HCT116 (cell line): Measurements from ENCODE around the gene SPRR2E. TPM values are rescaled to one million over a fixed set of nuclear protein-coding genes. Genes with fewer than 3 reads are reported as not detected.
"Not testable (repeated sequence)": the region's sequence is repeated elsewhere in the genome, so short reads cannot be mapped to it uniquely, and the experiment has no call there.

Experiments used
- ATAC-seq: fragments of 200-7000 bp; cut with Tn5 transposase; 2 replicates; pipeline ENCODE4 v1.9.1; 2020; ENCODE audit warnings: mild to moderate bottlenecking, moderate library complexity
- BruUV-seq: library from RNA; stranded (reverse); fragments of 400-500 nt; replicated peaks from 2 replicates; lab custom pipeline; 2021; lab: Mats Ljungman, UMichigan
- CTCF ChIA-PET: fragments of 300-600 bp; sonication (Branson Sonifier 250); formaldehyde crosslinking; loops from one replicate; lab custom pipeline; 2021; ENCODE audit warnings: antibody characterized with exemption; lab: Charles Lee
- POLR2A ChIA-PET: fragments of 300-600, 350-600 bp; sonication (Branson Sonifier 250); formaldehyde crosslinking; loops from one replicate; lab custom pipeline; 2021; ENCODE audit warnings: antibody characterized with exemption; lab: Charles Lee
- RAD21 ChIA-PET, 2 experiments: fragments of 300-600 bp; sonication (Branson Sonifier 250); formaldehyde crosslinking; loops; one replicate each; lab custom pipeline; 2023; ENCODE audit warnings: low total read pairs in 2 of 2; ENCODE audit not compliant: uncharacterized antibody in 2 of 2, unreplicated experiment in 2 of 2, low non-redundant PET in 1 of 2; lab: Charles Lee
- DNase-seq: peaks from one replicate; pipeline ENCODE4 v3.0.0-alpha.2; 2010; ENCODE audit warnings: low read depth, low spot score
- H2AFZ ChIP-seq: fragments of 200-600 bp; shearing (Covaris generic), sonication (generic); 2 replicates; pipeline ENCODE4 v1.6.1; 2017; ENCODE audit warnings: low read depth, mixed run types, mixed read lengths, antibody characterized with exemption, low read length; ENCODE audit not compliant: poor library complexity, severe bottlenecking
- H3K27ac ChIP-seq: 2 replicates; pipeline ENCODE4 v1.5.1; 2012; ENCODE audit warnings: low read depth, low read length
- H3K27me3 ChIP-seq: fragments of 200-600 bp; sonication (generic); 2 replicates; pipeline ENCODE4 v1.6.1; 2016; ENCODE audit warnings: mixed run types, low read length, mixed read lengths; ENCODE audit not compliant: insufficient read depth
- H3K36me3 ChIP-seq, 2 experiments: fragments of 200-500 bp in 1 of 2; fragments of 200-600 bp in 1 of 2; sonication (Bioruptor generic) in 1 of 2; sonication (generic) in 1 of 2; 2 replicates each; pipeline versions ENCODE4 v1.5.1 to v1.6.1; 2014 to 2016; ENCODE audit warnings: low read length in 2 of 2, inconsistent platforms in 1 of 2, mixed read lengths in 1 of 2, mixed run types in 1 of 2; ENCODE audit not compliant: insufficient read depth in 2 of 2, control insufficient read depth in 1 of 2
- H3K4me1 ChIP-seq, 2 experiments: fragments of 200-600 bp in 1 of 2; sonication (generic) in 1 of 2; 2 replicates each; pipeline versions ENCODE4 v1.5.1 to v1.6.1; 2012 to 2017; ENCODE audit warnings: low read length in 2 of 2, inconsistent platforms in 1 of 2, mild to moderate bottlenecking in 1 of 2, mixed read lengths in 1 of 2, mixed run types in 1 of 2, moderate library complexity in 1 of 2; ENCODE audit not compliant: insufficient read depth in 2 of 2, control insufficient read depth in 1 of 2
- H3K4me2 ChIP-seq: fragments of 200-600 bp; sonication (generic); 2 replicates; pipeline ENCODE4 v1.6.1; 2017; ENCODE audit warnings: mixed run types, low read length, mixed read lengths
- H3K4me3 ChIP-seq, 2 experiments: fragments of 200-600 bp in 1 of 2; sonication (generic) in 1 of 2; replicated peaks in 1 of 2; 2 replicates each; pipeline ENCODE4 v1.5.1; 2011 to 2016; ENCODE audit warnings: low read length in 2 of 2, control low read depth in 1 of 2, low read depth in 1 of 2, mild to moderate bottlenecking in 1 of 2, mixed read lengths in 1 of 2, mixed run types in 1 of 2
- H3K79me2 ChIP-seq: fragments of 200-600 bp; sonication (generic); 2 replicates; pipeline ENCODE4 v1.6.1; 2017; ENCODE audit warnings: mild to moderate bottlenecking, mixed run types, low read length, moderate library complexity, mixed read lengths; ENCODE audit not compliant: insufficient read depth
- H3K9ac ChIP-seq: fragments of 200-600 bp; sonication (generic); 2 replicates; pipeline ENCODE4 v1.6.1; 2016; ENCODE audit warnings: low read length, mixed read lengths
- H3K9me2 ChIP-seq: fragments of 200-600 bp; sonication (generic), shearing (Covaris generic); 2 replicates; pipeline ENCODE4 v1.6.1; 2017; ENCODE audit warnings: mixed run types, mild to moderate bottlenecking, moderate library complexity; ENCODE audit not compliant: insufficient read depth
- H3K9me3 ChIP-seq, 2 experiments: fragments of 200-500 bp in 1 of 2; fragments of 200-600 bp in 1 of 2; sonication (Bioruptor generic) in 1 of 2; sonication (generic) in 1 of 2; 2 replicates each; pipeline ENCODE4 v1.6.1; 2014 to 2017; ENCODE audit warnings: low read length in 2 of 2, mixed read lengths in 2 of 2, inconsistent platforms in 1 of 2, low read depth in 1 of 2, mild to moderate bottlenecking in 1 of 2, mixed run types in 1 of 2, moderate library complexity in 1 of 2; ENCODE audit not compliant: control insufficient read depth in 1 of 2, insufficient read depth in 1 of 2
- H4K20me1 ChIP-seq: fragments of 200-600 bp; sonication (generic), shearing (Covaris generic); 2 replicates; pipeline ENCODE4 v1.6.1; 2017; ENCODE audit warnings: mixed run types, mild to moderate bottlenecking, moderate library complexity; ENCODE audit not compliant: insufficient read depth
- EGR1 ChIP-seq: IDR thresholded peaks from 2 replicates; pipeline ENCODE4 v1.6.1; 2012; ENCODE audit warnings: low read depth
- RAD21 ChIP-seq: IDR thresholded peaks from 2 replicates; pipeline ENCODE4 v1.6.1; 2012; ENCODE audit warnings: low read depth, mild to moderate bottlenecking
- intact Hi-C: fragments of 100-400 bp; cut with micrococcal nuclease; formaldehyde crosslinking; loops from 2 replicates; pipeline ENCODE4 v1.10.0; 2022
- total RNA-seq: library from RNA; stranded (reverse); gene quantifications from one replicate; pipeline ENCODE4 v1.2.1, GENCODE V29; 2021; ENCODE audit not compliant: unreplicated experiment

SPRR2E gene
- total RNA-seq, 1 experiment from 2014 or later, result not detected

GRCh38 chr1:153115264-153115663, 20.9 kb upstream of the SPRR2E start:
- POLR2A ChIA-PET, H3K79me2 ChIP-seq, H3K9me2 ChIP-seq, H3K9ac ChIP-seq, intact Hi-C loops, H3K9me3 ChIP-seq, BruUV-seq, H2AFZ ChIP-seq, CTCF ChIA-PET, H3K4me2 ChIP-seq, H3K27ac ChIP-seq, H3K4me1 ChIP-seq, H3K36me3 ChIP-seq, RAD21 ChIA-PET, H3K4me3 ChIP-seq, H4K20me1 ChIP-seq, DNase-seq, H3K27me3 ChIP-seq, ATAC-seq: not testable (repeated sequence)

GRCh38 chr1:153113416-153113815, 19.1 kb upstream of the SPRR2E start, which contains the start of gene SPRR2F:
TSS of gene SPRR2F (minus strand) at chr1:153113516. CDS start at chr1:153112733, 783 bp downstream.
- TF ChIP-seq RAD21 (no peak), EGR1 (no peak)
- ChIA-PET RAD21 (no interaction called here), CTCF (no interaction called here), POLR2A (no interaction called here)
- Histone ChIP-seq H3K4me3 (no peak within 1 kb of the TSS), H4K20me1 (no peaks in the 10 kb centered on the region), H3K36me3 (no peaks in the 10 kb centered on the region), H3K9ac (no peak within 1 kb of the TSS), H3K27ac (no peak within 1 kb of the TSS), H3K9me3 (no peaks in the 10 kb centered on the region), H3K4me1 (no peaks in the 10 kb centered on the region), H2AFZ (no peak within 1 kb of the TSS), H3K9me2 (no peaks in the 10 kb centered on the region), H3K79me2 (no peaks in the 10 kb centered on the region), H3K4me2 (no peak within 1 kb of the TSS), H3K27me3 (peaks cover 7% of the 10 kb centered on the region; the same call in 1 of the 2 replicates)
- no TSS peak for BruUV-seq
- no peak for ATAC-seq
- DNase-seq, result no peak
- intact Hi-C loops, result no loop called here

GRCh38 chr1:153112454-153112853, 18.1 kb upstream of the SPRR2E start:
- H3K4me3 ChIP-seq, H2AFZ ChIP-seq, H3K79me2 ChIP-seq, H3K9me2 ChIP-seq, H3K9ac ChIP-seq, H3K27ac ChIP-seq, DNase-seq, H3K27me3 ChIP-seq, intact Hi-C loops, H3K9me3 ChIP-seq, H3K4me1 ChIP-seq, RAD21 ChIA-PET, H3K4me2 ChIP-seq, POLR2A ChIA-PET, ATAC-seq, H4K20me1 ChIP-seq, H3K36me3 ChIP-seq, BruUV-seq, CTCF ChIA-PET: not testable (repeated sequence)
